Activated CD4-positive, CD25-positive, alpha-beta regulatory T cell treated with anti-CD3 and anti-CD28 coated beads, Interleukin-2, amount 50 U/mL, for 72 hours (primary cell): ENCODE results near the gene RASGEF1C.
"Not testable (repeated sequence)": the region's sequence is repeated elsewhere in the genome, so short reads cannot be mapped to it uniquely, and the experiment has no call there.

Experiments
- DNase-seq: peaks from one replicate; pipeline ENCODE4 v3.0.0; 2021

Gene RASGEF1C

GRCh38 chr5:180135128-180135955 lies 73.7 kb downstream of the RASGEF1C start:
- DNase-seq: no peak

DNA sequence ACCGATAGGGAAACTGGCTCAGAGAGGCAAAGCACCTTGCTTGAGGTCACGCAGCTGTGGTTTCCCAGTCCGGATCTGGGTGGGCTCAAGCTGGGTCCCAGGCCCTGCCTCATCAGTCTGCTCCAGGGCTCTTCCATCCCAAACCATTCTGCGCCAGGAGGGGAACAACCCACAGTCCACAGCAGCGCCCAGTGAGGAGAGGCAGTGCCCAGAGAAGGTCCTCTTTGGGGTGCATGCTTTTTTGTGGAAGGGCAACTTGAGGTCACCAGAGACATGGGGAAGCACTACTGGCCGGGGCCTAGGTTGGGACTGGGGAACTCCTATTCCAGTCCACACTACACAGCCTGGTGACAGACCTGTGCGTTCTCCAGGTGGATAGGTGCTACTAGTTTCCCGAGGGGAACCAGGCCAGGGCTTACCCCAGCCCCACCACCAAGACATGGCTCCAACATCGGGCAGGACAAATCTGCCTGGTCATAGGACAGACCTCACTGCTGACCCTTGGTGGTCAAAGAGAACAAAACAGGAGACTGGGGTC lies 75.0 kb downstream of the RASGEF1C start:
- no peak for DNase-seq

- DNase-seq: no peak
Measured at GRCh38 chr5:180133551-180133950, 75.5 kb downstream of the RASGEF1C start.

DNA sequence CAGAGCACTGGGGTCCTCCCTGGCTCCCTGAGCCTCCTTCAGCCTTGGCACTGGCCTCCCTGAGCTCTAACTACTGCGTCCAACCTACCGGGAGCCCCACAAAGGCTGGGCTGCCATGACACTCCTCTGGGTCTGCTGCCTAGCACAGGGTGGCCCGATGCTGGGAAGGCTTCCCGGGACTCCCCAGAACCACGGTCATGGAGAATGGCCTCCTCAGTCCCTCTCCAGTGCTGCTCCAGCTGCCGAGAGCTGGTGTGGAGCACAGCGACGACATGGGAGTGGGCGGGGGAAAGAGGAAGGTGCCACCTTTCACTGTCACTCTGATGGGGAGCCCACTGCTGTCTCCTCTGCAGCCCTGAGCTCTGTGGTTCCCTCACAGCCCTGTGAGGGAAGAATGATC lies 76.0 kb downstream of the RASGEF1C start:
- no peak for DNase-seq

DNA sequence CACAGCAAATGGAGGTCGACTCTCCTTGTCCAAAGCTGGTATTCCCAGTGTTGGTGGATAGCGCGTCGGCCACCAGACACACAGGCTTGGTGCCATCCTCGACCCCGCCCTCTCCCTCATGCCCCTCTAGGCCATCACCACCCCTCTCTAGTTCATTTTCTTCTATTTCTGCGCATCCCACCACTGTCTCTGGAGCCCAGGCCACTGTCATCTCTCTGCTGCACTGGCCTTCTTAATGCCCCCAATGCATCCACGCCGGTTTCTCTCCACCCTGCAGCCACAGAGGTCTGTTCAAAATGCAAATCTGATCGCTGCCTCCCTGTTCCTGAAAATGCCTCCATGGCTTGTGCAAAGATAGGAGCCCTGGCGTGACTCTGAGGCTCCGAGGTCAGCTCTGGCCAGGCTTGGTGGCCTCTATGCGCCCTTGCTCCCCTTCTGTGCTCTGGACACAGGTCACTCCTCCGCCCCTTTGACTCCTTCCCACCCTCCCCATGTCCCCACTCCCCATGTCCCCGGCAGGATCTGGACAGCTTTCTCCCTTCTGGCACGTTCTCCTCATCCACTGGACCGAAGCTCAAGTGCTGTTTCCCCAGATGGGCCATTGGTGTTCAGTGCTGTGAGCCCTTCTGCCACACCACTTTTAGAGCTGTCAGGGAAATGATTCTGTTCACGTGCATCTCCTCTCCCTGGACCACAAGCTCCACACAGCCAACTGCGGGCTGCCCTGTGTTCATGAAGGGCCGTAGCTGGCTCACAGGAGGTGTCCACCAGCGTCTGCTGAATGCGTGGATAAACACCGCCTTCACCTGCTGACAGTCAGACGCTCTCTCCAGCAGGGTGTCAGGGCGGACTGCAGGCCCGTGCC lies 77.9 kb downstream of the RASGEF1C start:
- DNase-seq: no peak

DNA sequence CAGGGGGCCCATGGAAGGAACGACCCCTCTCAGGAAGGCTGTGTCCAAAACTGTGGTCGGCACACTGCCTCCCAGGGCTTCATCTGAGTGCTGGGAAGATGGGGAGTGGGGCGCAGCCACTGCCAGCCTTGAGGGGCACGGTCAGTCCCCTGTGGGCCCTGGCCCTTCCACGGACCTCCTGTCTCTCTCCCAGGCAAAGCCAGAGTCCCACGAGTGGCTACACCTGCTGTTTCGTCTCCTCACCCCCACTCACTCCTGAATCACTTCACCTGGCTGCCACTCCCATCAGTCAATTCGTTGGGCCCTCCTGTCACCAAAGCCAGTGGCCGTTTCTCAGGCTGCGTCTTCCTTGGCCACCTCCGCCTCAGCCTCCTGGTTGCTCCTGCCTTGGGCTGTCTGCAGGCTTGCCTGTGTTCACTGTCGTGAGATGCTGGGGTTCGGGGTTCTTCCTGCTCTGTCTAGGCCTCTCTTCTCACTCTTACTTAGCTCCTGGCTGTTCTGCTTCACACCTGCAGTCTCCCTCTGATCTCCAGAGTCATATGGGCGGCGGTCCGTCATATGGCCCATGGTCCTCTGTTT lies 78.6 kb downstream of the RASGEF1C start:
- DNase-seq: no peak

GRCh38 chr5:180129291-180130190 lies 79.5 kb downstream of the RASGEF1C start:
- DNase-seq: no peak

- no peak for DNase-seq
Measured at GRCh38 chr5:180128671-180129261, 80.2 kb downstream of the RASGEF1C start.

DNA sequence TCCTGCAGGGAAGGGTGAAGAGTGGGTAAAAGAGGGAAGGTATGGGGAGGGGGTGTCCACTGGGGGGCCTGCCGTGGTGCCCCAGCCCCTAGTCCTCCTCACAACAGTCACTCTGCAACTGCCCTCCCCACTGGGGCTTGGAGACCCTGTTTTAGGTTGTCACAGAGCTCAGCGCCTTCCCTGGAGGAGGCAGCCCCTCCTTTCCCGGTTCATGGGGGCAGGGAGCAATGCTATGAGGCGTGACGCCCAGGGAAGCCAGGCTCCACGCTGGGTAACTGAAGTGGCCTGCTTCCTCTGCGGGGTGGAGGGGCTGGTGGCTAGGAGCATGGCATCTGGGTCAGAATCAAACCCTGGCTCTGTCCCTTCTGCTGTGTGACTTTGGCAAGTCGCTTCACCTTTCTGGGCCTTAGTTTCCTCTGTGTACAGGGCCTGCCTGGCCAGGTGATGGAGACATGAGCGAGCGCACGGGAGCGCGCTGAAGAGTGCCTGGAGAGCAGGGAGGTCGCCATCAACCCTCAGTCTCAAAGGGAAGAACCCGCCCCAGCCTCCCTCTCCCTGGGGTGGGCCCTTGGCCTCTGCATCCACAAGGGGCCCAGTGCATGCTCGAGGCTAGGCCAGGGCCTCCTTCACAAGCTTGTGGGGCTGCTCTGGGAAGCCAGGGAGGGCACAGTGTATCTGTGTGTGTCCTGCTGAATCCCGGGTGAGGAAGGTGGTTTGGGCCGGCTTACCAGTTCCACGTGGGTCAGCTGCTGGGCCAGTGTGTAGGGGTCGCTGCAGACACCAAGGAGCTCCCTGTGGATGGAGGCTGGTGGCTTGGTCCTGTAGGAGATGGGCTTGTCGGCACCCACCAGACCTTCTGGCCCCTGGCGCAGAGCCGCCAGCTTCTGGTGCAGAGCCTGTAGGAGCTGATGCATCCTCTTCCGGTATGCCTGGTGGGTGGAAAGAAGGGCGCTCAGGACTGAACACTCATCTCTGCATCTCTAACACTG lies 81.0 kb downstream of the RASGEF1C start:
- no peak for DNase-seq

DNA sequence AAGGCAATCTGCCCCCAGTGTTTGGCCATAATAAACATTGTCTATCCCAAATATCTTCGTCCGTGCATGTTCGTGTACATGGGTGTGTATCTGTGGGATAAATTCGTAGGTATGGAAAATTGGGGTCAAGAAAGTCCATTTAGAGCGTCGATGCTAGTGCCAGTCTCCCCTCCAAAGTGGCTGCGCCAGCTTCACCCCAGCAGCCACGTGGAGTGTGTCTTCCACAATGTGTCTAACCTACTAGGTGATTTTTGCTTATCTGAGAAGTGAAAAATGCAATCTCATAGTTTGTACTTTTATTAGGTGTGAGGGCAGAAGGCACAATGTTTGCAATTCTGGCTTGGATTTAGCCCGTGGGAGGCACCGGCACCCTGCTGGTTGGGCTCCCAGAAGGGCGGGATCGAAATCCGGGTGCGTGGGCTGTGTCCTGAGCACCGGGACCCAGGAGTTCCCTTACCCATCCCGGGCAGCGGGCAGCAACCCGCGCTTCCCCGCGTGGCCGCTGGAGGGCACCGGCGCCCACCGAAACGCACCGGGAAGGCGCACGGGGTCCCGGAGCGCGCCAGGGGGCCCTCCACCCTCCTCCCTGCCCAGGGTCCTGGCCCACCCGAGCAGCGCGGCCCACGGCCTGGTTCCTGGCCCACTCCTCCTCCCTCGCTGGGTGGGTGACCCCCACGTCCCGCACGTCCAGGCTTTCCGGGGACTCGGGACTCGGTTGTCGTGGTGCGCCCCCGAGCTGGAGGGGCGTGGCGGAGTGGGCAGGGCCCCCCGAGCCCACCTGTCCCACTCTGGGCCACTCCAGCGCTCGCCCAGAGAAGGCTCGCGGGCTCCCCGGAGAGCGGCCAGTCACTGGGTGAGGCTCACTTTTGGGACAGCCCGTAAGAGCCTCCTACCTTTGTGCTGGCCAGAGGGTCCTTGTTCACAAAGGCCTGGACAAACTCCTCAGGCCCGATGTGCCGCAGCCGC lies 82.0 kb downstream of the RASGEF1C start:
- DNase-seq: peak; percentile 47

- not testable (repeated sequence) for DNase-seq
Measured at GRCh38 chr5:180126156-180126555, 82.9 kb downstream of the RASGEF1C start.

DNA sequence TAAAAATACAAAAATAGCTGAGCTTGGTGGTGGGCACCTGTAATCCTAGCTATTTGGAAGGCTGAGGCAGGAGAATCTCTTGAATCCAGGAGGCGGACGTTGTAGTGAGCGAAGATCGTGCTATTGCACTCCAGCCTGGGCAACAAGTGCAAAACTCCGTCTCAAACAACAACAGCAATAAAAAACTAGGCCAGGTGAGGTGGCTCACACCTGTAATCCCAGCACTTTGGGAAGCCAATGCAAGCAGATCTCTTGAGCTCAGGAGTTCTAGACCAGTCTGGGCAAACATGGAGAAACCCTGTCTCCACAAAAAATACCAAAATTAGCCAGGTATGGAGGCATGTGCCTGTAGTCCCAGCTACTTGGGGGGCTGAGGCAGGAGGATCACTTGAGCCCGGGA lies 84.3 kb downstream of the RASGEF1C start:
- not testable (repeated sequence) for DNase-seq

DNA sequence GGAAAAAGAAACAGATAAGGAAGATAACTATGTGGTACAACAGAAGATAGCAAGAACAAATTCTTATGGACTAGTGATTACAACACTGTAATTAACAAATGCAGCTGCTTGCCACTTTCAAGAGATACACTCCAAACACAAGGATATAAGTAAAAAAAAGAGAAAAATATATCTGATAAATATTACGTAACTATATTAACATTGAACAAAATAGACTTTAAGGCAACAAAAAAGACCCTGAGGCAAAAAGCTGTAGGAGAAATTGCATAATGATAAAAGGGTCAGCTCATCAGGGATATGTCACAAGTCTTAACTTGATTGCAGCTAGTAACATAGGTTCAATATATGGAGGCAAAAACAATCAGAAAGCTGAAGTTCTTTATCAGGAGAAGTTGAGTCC lies 86.1 kb downstream of the RASGEF1C start:
- no peak for DNase-seq

GRCh38 chr5:180121826-180122413 lies 87.1 kb downstream of the RASGEF1C start:
- no peak for DNase-seq

GRCh38 chr5:180120237-180121101 lies 88.5 kb downstream of the RASGEF1C start:
- peak; percentile 16 for DNase-seq

- no peak for DNase-seq
Measured at GRCh38 chr5:180119903-180120236, 89.1 kb downstream of the RASGEF1C start.

- DNase-seq: peak; percentile 27
Measured at GRCh38 chr5:180119031-180119902, 89.7 kb downstream of the RASGEF1C start.
